ENCODE results near the gene ACTA2. TPM values are rescaled to one million over a fixed set of nuclear protein-coding genes. Genes with fewer than 3 reads are reported as not detected.

ACTA2 gene
- total RNA-seq, 1 donor from 2014 or later: 2.4 TPM

DNA sequence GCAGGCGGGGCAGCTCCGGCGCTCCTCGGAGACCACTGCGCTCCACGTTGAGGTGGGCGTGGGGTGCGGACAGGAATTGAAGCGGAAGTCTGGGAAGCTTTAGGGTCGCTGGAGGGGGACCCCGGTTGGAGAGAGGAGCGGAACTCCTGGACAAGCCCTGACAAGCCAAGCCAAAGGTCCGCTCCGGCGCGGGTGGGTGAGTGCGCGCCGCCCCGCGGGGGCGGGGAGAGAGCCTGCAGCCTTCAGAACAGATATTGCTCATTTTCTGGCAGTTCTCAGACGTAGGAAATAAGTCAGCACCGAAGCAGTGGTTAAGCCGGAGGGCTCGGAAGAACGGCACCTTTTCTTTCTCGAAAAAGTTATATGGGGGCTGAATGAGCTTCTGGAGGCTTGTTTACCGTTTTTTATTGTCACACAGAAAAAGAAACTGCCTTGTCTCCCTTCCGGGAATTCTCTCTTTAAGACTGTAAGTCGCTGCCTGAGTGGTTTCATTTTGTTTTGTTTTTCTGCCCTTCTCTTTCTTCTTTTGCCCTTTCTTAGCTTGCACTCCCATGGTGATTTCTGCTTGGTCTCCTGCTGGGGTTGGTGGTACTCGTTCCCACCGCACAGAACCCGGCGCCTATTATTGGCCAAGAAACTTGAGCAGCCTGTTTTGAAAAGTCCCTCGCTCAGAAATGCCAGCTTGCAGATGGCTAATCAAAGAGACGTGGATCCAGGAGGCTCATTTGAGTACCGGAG lies 38.8 kb upstream of the ACTA2 start:
- no peaks in the 10 kb centered on the region for H3K27me3 Mint-ChIP-seq
- peaks cover 59% of the 10 kb centered on the region for H3K4me1 Mint-ChIP-seq
- peaks cover 3% of the 10 kb centered on the region for H3K9me3 Mint-ChIP-seq
- ChIA-PET POLR2A (interaction anchor here (0.6 to 2.8 kb wide), 8 partner anchors 8 to 891 kb away, joined by 3 to 18 read pairs (median 9); partner anchors contain the start of gene STAMBPL1), CTCF (interaction anchor here (1.0 to 3.3 kb wide), 6 partner anchors 8 to 155 kb away, joined by 3 to 22 read pairs (median 4); no protein-coding TSS in a partner anchor)
- DNase-seq: peak; percentile 52
- TF ChIP-seq, protein P1, sequence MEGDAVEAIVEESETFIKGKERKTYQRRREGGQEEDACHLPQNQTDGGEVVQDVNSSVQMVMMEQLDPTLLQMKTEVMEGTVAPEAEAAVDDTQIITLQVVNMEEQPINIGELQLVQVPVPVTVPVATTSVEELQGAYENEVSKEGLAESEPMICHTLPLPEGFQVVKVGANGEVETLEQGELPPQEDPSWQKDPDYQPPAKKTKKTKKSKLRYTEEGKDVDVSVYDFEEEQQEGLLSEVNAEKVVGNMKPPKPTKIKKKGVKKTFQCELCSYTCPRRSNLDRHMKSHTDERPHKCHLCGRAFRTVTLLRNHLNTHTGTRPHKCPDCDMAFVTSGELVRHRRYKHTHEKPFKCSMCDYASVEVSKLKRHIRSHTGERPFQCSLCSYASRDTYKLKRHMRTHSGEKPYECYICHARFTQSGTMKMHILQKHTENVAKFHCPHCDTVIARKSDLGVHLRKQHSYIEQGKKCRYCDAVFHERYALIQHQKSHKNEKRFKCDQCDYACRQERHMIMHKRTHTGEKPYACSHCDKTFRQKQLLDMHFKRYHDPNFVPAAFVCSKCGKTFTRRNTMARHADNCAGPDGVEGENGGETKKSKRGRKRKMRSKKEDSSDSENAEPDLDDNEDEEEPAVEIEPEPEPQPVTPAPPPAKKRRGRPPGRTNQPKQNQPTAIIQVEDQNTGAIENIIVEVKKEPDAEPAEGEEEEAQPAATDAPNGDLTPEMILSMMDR (IDR thresholded peaks at IDR 0.05): no peak
- peak overlapping the region; percentile 95 for H3K4me3 Mint-ChIP-seq
- peak overlapping the region; percentile 88 for H3K27ac Mint-ChIP-seq
- peaks cover 10% of the 10 kb centered on the region for H3K36me3 Mint-ChIP-seq (ENCODE audit: low read depth)
- peak; percentile 49 for ATAC-seq (ENCODE audit: low read depth)
- intact Hi-C loops (cut with micrococcal nuclease): loop anchor here (2.0 to 10.0 kb wide), 6 partner anchors 17 to 1056 kb away; partner anchors contain the start of genes KIF20B and STAMBPL1

DNA sequence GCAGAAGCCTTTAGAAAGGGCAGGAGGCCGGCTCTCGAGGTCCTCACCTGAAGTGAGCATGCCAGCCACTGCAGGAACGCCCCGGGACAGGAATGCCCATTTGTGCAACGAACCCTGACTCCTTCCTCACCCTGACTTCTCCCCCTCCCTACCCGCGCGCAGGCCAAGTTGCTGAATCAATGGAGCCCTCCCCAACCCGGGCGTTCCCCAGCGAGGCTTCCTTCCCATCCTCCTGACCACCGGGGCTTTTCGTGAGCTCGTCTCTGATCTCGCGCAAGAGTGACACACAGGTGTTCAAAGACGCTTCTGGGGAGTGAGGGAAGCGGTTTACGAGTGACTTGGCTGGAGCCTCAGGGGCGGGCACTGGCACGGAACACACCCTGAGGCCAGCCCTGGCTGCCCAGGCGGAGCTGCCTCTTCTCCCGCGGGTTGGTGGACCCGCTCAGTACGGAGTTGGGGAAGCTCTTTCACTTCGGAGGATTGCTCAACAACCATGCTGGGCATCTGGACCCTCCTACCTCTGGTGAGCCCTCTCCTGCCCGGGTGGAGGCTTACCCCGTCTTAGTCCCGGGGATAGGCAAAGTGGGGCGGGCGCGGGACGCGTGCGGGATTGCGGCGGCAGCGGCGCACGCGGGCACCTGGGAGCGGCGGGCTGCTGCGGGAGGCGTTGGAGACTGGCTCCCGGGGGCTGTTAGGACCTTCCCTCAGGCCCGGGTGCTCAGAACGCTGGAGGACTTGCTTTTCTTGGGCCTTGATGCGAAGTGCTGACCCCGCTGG lies 38.0 kb upstream of the ACTA2 start, which contains the start of gene FAS:
Gene FAS (plus strand): TSS at position 415 of the 777 bp plus-strand sequence. CDS start 79 bp downstream, at position 494.
- DNase-seq (peak; percentile 56), ATAC-seq (ENCODE audit: low read depth) (peak; percentile 75)
- Mint-ChIP-seq H3K36me3 (ENCODE audit: low read depth) (peaks cover 10% of the 10 kb centered on the region), H3K9me3 (peaks cover 3% of the 10 kb centered on the region), H3K4me3 (peak within 1 kb of the TSS; percentile 95), H3K27me3 (no peaks in the 10 kb centered on the region), H3K27ac (peak within 1 kb of the TSS; percentile 88), H3K4me1 (peaks cover 53% of the 10 kb centered on the region)
- ChIA-PET POLR2A (interaction anchor here (0.6 to 2.8 kb wide), 13 partner anchors 9 to 891 kb away, joined by 3 to 18 read pairs (median 4); partner anchors contain the start of gene STAMBPL1), CTCF (interaction anchor here (1.0 to 3.3 kb wide), 6 partner anchors 9 to 154 kb away, joined by 3 to 22 read pairs (median 4); no protein-coding TSS in a partner anchor)
- TF ChIP-seq, protein P1 (IDR thresholded peaks at IDR 0.05): no peak
- intact Hi-C loops (cut with micrococcal nuclease): loop anchor here (1.0 to 10.0 kb wide), 8 partner anchors 16 to 1057 kb away; partner anchors contain the start of genes KIF20B and STAMBPL1

DNA sequence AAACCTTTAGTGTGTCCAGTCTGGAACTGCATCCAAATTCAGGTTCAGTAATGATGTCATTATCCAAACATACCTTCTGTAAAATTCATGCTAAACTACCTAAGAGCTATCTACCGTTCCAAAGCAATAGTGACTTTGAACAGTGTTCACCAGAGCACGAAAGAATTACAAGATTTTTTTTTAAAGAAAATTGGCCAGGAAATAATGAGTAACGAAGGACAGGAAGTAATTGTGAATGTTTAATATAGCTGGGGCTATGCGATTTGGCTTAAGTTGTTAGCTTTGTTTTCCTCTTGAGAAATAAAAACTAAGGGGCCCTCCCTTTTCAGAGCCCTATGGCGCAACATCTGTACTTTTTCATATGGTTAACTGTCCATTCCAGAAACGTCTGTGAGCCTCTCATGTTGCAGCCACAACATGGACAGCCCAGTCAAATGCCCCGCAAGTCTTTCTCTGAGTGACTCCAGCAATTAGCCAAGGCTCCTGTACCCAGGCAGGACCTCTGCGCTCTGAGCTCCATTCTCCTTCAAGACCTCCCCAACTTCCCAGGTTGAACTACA lies 37.3 kb upstream of the ACTA2 start:
- TF ChIP-seq, protein P1 (IDR thresholded peaks at IDR 0.05): no peak
- ATAC-seq (ENCODE audit: low read depth): peak; percentile 13
- POLR2A ChIA-PET: interaction anchor here (0.7 to 2.8 kb wide), 11 partner anchors 9 to 342 kb away, joined by 3 to 18 read pairs (median 6); partner anchors contain the start of gene STAMBPL1

DNA sequence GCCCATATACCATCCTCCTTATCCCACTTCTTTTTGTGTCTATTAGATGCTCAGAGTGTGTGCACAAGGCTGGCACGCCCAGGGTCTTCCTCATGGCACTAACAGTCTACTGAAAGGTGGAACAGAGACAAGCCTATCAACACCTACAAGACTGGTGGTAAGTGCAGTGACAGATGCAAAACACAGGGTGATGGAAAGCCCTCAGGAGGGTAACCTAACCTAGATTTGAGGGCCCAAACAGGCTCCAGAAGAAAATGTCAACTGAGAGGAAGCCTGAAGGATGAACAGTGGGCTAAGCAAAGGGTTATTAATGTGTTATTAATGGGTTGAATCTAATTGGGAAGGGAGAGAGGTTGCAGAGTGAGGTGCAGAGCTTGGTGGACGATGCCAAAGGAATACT lies 36.9 kb upstream of the ACTA2 start:
- peaks cover 46% of the 10 kb centered on the region for H3K4me1 Mint-ChIP-seq
- CTCF ChIA-PET: interaction anchor here (1.7 to 3.3 kb wide), 2 partner anchors 10 to 56 kb away, joined by 6 to 22 read pairs; no protein-coding TSS in a partner anchor
- TF ChIP-seq, protein P1 (IDR thresholded peaks at IDR 0.05): no peak
- POLR2A ChIA-PET: interaction anchor here (1.2 to 2.8 kb wide), 5 partner anchors 10 to 109 kb away, joined by 3 to 18 read pairs (median 13); partner anchors contain the start of gene STAMBPL1
- H3K27me3 Mint-ChIP-seq: no peaks in the 10 kb centered on the region
- peak overlapping the region; percentile 74 for H3K27ac Mint-ChIP-seq
- ATAC-seq (ENCODE audit: low read depth) (no peak), DNase-seq (no peak)
- H3K4me3 Mint-ChIP-seq: peak overlapping the region; percentile 95
- H3K36me3 Mint-ChIP-seq (ENCODE audit: low read depth): peaks cover 10% of the 10 kb centered on the region
- H3K9me3 Mint-ChIP-seq: peaks cover 3% of the 10 kb centered on the region
- intact Hi-C loops (cut with micrococcal nuclease): no loop called here

More for the DNA sequence above, 37.3 kb upstream of the ACTA2 start:
- Mint-ChIP-seq H3K27me3 (no peaks in the 10 kb centered on the region), H3K4me1 (peaks cover 46% of the 10 kb centered on the region), H3K36me3 (ENCODE audit: low read depth) (peaks cover 10% of the 10 kb centered on the region), H3K9me3 (peaks cover 3% of the 10 kb centered on the region), H3K4me3 (peak overlapping the region; percentile 95), H3K27ac (peak overlapping the region; percentile 88)
- no peak for DNase-seq
- intact Hi-C loops (cut with micrococcal nuclease): loop anchor here (1.0 to 10.0 kb wide), 8 partner anchors 15 to 1057 kb away; partner anchors contain the start of genes KIF20B and STAMBPL1
- CTCF ChIA-PET: interaction anchor here (1.0 to 3.3 kb wide), 5 partner anchors 9 to 154 kb away, joined by 3 to 22 read pairs (median 4); no protein-coding TSS in a partner anchor

Data from activated B cell treated with CpG ODN at 0.5 μM for 24 hours (primary cell).